Measurements from ENCODE around the gene S100A16.

S100A16 gene

DNA sequence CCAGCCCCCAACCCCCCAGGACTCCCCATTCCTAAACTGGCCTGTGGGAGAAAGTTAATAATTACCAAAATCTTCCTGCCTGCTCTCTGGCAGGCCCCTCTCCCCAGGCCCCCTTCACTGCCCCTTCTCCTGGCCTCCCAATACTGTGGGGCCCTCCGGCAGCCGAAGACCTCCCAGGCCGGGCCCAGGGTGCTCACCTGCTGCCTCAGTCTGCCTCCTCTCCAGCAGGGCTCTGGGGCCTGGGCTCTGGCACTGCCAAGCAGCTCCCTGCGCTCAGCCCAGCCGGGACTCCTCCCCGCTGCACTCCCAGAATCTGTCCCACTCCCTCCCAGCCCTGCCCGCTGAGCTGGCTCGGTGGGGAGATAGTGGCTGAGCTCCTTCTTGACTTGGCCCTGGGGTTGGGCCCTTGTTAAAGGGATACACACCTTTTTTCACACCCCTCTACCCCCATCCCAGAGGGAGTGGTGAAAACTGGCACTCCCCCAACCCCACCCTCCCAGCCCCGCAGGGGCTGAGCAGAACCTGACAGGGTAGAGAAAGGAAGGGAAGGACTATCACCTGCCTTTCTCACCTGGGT is at the start of gene S100A16:
Gene S100A16, minus strand, starts transcription at position 383 of the 577 bp plus-strand sequence. CDS start 4,986 bp downstream, outside the sequence.
- peaks cover 35% of the 10 kb centered on the region for H3K36me3 ChIP-seq (ENCODE audit: low read depth)
- peak within 1 kb of the TSS; percentile 98 for H3K27ac ChIP-seq (ENCODE audit: poor library complexity, severe bottlenecking)
- no peaks in the 10 kb centered on the region for H3K27me3 ChIP-seq (ENCODE audit: insufficient read depth, poor library complexity, severe bottlenecking)
- no peaks in the 10 kb centered on the region for H3K9me3 ChIP-seq (ENCODE audit: severe bottlenecking)
- H3K4me3 ChIP-seq (ENCODE audit: severe bottlenecking): peak within 1 kb of the TSS; percentile 66
- peaks cover 42% of the 10 kb centered on the region for H3K4me1 ChIP-seq (ENCODE audit: insufficient read depth, poor library complexity, severe bottlenecking)
- DNase-seq (ENCODE audit: low spot score) (peak; percentile 89), ATAC-seq (ENCODE audit: low read depth) (peak; percentile 50)
- TF ChIP-seq CTCF (IDR thresholded peaks at IDR 0.05; ENCODE audit: poor library complexity, severe bottlenecking): no peak

- no peak overlapping the region for H3K27ac ChIP-seq (ENCODE audit: poor library complexity, severe bottlenecking)
- DNase-seq (ENCODE audit: low spot score) (no peak), ATAC-seq (ENCODE audit: low read depth) (no peak)
- H3K27me3 ChIP-seq (ENCODE audit: insufficient read depth, poor library complexity, severe bottlenecking): no peaks in the 10 kb centered on the region
- peaks cover 78% of the 10 kb centered on the region for H3K36me3 ChIP-seq (ENCODE audit: low read depth)
- no peaks in the 10 kb centered on the region for H3K4me1 ChIP-seq (ENCODE audit: insufficient read depth, poor library complexity, severe bottlenecking)
- no peak for TF ChIP-seq CTCF (IDR thresholded peaks at IDR 0.05; ENCODE audit: poor library complexity, severe bottlenecking)
- H3K9me3 ChIP-seq (ENCODE audit: severe bottlenecking): no peaks in the 10 kb centered on the region
- no peak overlapping the region for H3K4me3 ChIP-seq (ENCODE audit: severe bottlenecking)
Measured at GRCh38 chr1:153662269-153662668, 49.3 kb upstream of the S100A16 start.

GRCh38 chr1:153661111-153661708 is 48.3 kb upstream of the S100A16 start:
- ATAC-seq (ENCODE audit: low read depth): no peak
- Histone ChIP-seq H3K27me3 (ENCODE audit: insufficient read depth, poor library complexity, severe bottlenecking) (no peaks in the 10 kb centered on the region), H3K9me3 (ENCODE audit: severe bottlenecking) (no peaks in the 10 kb centered on the region), H3K4me1 (ENCODE audit: insufficient read depth, poor library complexity, severe bottlenecking) (no peaks in the 10 kb centered on the region), H3K27ac (ENCODE audit: poor library complexity, severe bottlenecking) (no peak overlapping the region), H3K36me3 (ENCODE audit: low read depth) (peaks cover 67% of the 10 kb centered on the region), H3K4me3 (ENCODE audit: severe bottlenecking) (no peak overlapping the region)
- no peak for DNase-seq (ENCODE audit: low spot score)
- TF ChIP-seq CTCF (IDR thresholded peaks at IDR 0.05; ENCODE audit: poor library complexity, severe bottlenecking): no peak

GRCh38 chr1:153659656-153660055 is 46.7 kb upstream of the S100A16 start:
- Histone ChIP-seq H3K27me3 (ENCODE audit: insufficient read depth, poor library complexity, severe bottlenecking) (no peaks in the 10 kb centered on the region), H3K27ac (ENCODE audit: poor library complexity, severe bottlenecking) (peak overlapping the region; percentile 55), H3K36me3 (ENCODE audit: low read depth) (peaks cover 52% of the 10 kb centered on the region), H3K4me3 (ENCODE audit: severe bottlenecking) (no peak overlapping the region), H3K4me1 (ENCODE audit: insufficient read depth, poor library complexity, severe bottlenecking) (no peaks in the 10 kb centered on the region), H3K9me3 (ENCODE audit: severe bottlenecking) (no peaks in the 10 kb centered on the region)
- DNase-seq (ENCODE audit: low spot score) (no peak), ATAC-seq (ENCODE audit: low read depth) (no peak)
- TF ChIP-seq CTCF (IDR thresholded peaks at IDR 0.05; ENCODE audit: poor library complexity, severe bottlenecking): no peak

- TF ChIP-seq CTCF (IDR thresholded peaks at IDR 0.05; ENCODE audit: poor library complexity, severe bottlenecking): no peak
- H3K27ac ChIP-seq (ENCODE audit: poor library complexity, severe bottlenecking): peak overlapping the region; percentile 55
- H3K9me3 ChIP-seq (ENCODE audit: severe bottlenecking): no peaks in the 10 kb centered on the region
- H3K27me3 ChIP-seq (ENCODE audit: insufficient read depth, poor library complexity, severe bottlenecking): no peaks in the 10 kb centered on the region
- peaks cover 47% of the 10 kb centered on the region for H3K36me3 ChIP-seq (ENCODE audit: low read depth)
- no peak for DNase-seq (ENCODE audit: low spot score)
- H3K4me1 ChIP-seq (ENCODE audit: insufficient read depth, poor library complexity, severe bottlenecking): no peaks in the 10 kb centered on the region
- peak overlapping the region; percentile 83 for H3K4me3 ChIP-seq (ENCODE audit: severe bottlenecking)
- ATAC-seq (ENCODE audit: low read depth): no peak
Measured at GRCh38 chr1:153659175-153659534, 46.2 kb upstream of the S100A16 start.
